GM12878 (cell line): ENCODE measurements around the gene GRB10. TPM values are rescaled to one million over a fixed set of nuclear protein-coding genes. Genes with fewer than 3 reads are reported as not detected.

ENCODE experiments used
- ATAC-seq: fragments of 200-7000 bp; cut with Tn5 transposase; 3 replicates; pipeline ENCODE4 v1.9.1; 2020; ENCODE audit warnings: mild to moderate bottlenecking, moderate library complexity
- BruUV-seq: library from RNA; stranded (reverse); fragments of 400-500 nt; replicated peaks from 2 replicates; lab custom pipeline; 2021; lab: Mats Ljungman, UMichigan
- CTCF ChIA-PET: fragments of 300-600 bp; sonication (Branson Sonifier 250); formaldehyde crosslinking; extraction: SDS; loops from one replicate; lab custom pipeline; 2021; ENCODE audit warnings: inconsistent platforms; lab: Yijun Ruan, JAX
- POLR2A ChIA-PET: fragments of 350-600 bp; formaldehyde crosslinking; extraction: SDS; loops from one replicate; lab custom pipeline; 2021; ENCODE audit warnings: inconsistent platforms; lab: Charles Lee
- RAD21 ChIA-PET: fragments of 300-600 bp; sonication (Branson Sonifier 250); formaldehyde crosslinking; loops from one replicate; lab custom pipeline; 2023; ENCODE audit warnings: antibody characterized with exemption; ENCODE audit not compliant: unreplicated experiment; lab: Charles Lee
- SMC1A ChIA-PET: fragments of 300-600 bp; sonication (Branson Sonifier 250); formaldehyde crosslinking; loops from one replicate; lab custom pipeline; 2023; ENCODE audit not compliant: unreplicated experiment, uncharacterized antibody; lab: Charles Lee
- DNase-seq: peaks from one replicate; pipeline ENCODE4 v3.0.0-alpha.2; 2011; ENCODE audit warnings: low read depth, low spot score
- FAIRE-seq: peaks from 3 replicates; lab custom pipeline; 2011; peaks lifted over from hg19 to GRCh38; lab: Jason Lieb, UNC
- H2AFZ ChIP-seq: 2 replicates; pipeline ENCODE4 v1.6.0; 2011; ENCODE audit warnings: low read depth, low read length, control low read depth; ENCODE audit not compliant: control insufficient read depth
- H3K27ac ChIP-seq: 2 replicates; pipeline ENCODE4 v1.5.1; 2011; ENCODE audit warnings: control low read depth; ENCODE audit not compliant: control insufficient read depth, insufficient read depth
- H3K27me3 ChIP-seq, 2 experiments: replicated peaks in 1 of 2; 2 replicates each; pipeline versions ENCODE4 v1.6.0 to v1.6.1; 2011; ENCODE audit warnings: low read length in 1 of 2; ENCODE audit not compliant: control insufficient read depth in 2 of 2, insufficient read depth in 2 of 2
- H3K36me3 ChIP-seq, 2 experiments: 2 replicates each; pipeline ENCODE4 v1.5.1; 2011; ENCODE audit warnings: low read length in 1 of 2; ENCODE audit not compliant: control insufficient read depth in 2 of 2, insufficient read depth in 2 of 2
- H3K4me1 ChIP-seq: 2 replicates; pipeline ENCODE4 v1.6.1; 2011; ENCODE audit warnings: mild to moderate bottlenecking, low read length, moderate library complexity, mixed read lengths; ENCODE audit not compliant: control insufficient read depth, insufficient read depth
- H3K4me2 ChIP-seq: 2 replicates; pipeline ENCODE4 v1.6.0; 2011; ENCODE audit warnings: control low read depth; ENCODE audit not compliant: control insufficient read depth, insufficient read depth
- H3K4me3 ChIP-seq: fragments of 200-600 bp; sonication (generic); 2 replicates; pipeline ENCODE4 v1.5.1; 2016
- H3K79me2 ChIP-seq: 2 replicates; pipeline ENCODE4 v1.6.0; 2011; ENCODE audit warnings: low read length; ENCODE audit not compliant: control insufficient read depth, insufficient read depth
- H3K9ac ChIP-seq: 2 replicates; pipeline ENCODE4 v1.8.0; 2011; ENCODE audit warnings: low read length, control low read depth, mixed read lengths; ENCODE audit not compliant: control insufficient read depth, insufficient read depth
- H3K9me3 ChIP-seq: replicated peaks from 3 replicates; pipeline ENCODE4 v1.5.1; 2011; ENCODE audit warnings: mild to moderate bottlenecking, low read length; ENCODE audit not compliant: control insufficient read depth, insufficient read depth
- H4K20me1 ChIP-seq: 2 replicates; pipeline ENCODE4 v1.6.0; 2011; ENCODE audit not compliant: control insufficient read depth, insufficient read depth
- CBX3 ChIP-seq: fragments of 200-600 bp; sonication (generic); IDR thresholded peaks from 2 replicates; pipeline ENCODE4 v1.6.1; 2016; ENCODE audit warnings: low read depth, borderline replicate concordance
- FOXK2 ChIP-seq: fragments of 450-650 bp; IDR thresholded peaks from 2 replicates; pipeline ENCODE4 v1.6.1; 2017; ENCODE audit warnings: mild to moderate bottlenecking, moderate library complexity
- GABPA ChIP-seq: IDR thresholded peaks from 2 replicates; pipeline ENCODE4 v1.6.1; 2014; ENCODE audit warnings: antibody characterized with exemption, low read depth, mild to moderate bottlenecking, inconsistent platforms
- GATAD2B ChIP-seq: fragments of 450-650 bp; conservative IDR thresholded peaks from 2 replicates; pipeline ENCODE4 v1.6.1; 2017; ENCODE audit warnings: low read depth, mild to moderate bottlenecking, moderate library complexity
- IKZF1 ChIP-seq: fragments of 450-650 bp; conservative IDR thresholded peaks from 2 replicates; pipeline ENCODE4 v1.6.1; 2017; ENCODE audit warnings: antibody characterized with exemption, mild to moderate bottlenecking
- JUNB ChIP-seq: IDR thresholded peaks from 2 replicates; pipeline ENCODE4 v1.6.1; 2016; ENCODE audit warnings: antibody characterized with exemption, mild to moderate bottlenecking
- NRF1 ChIP-seq: conservative IDR thresholded peaks from 2 replicates; pipeline ENCODE4 v1.6.1; 2011; ENCODE audit warnings: mild to moderate bottlenecking, low read depth, low read length, improper control_type of control experiment
- PML ChIP-seq: IDR thresholded peaks from 2 replicates; pipeline ENCODE4 v1.6.1; 2012; ENCODE audit warnings: low read length, inconsistent platforms
- RBBP5 ChIP-seq: fragments of 200-600 bp; sonication (generic); conservative IDR thresholded peaks from 2 replicates; pipeline ENCODE4 v1.6.1; 2016
- SPI1 ChIP-seq: IDR thresholded peaks from 2 replicates; pipeline ENCODE4 v1.6.1; 2011; ENCODE audit warnings: low read depth, mild to moderate bottlenecking, low read length, moderate library complexity, borderline replicate concordance; ENCODE audit not compliant: insufficient read depth
- TCF7 ChIP-seq: IDR thresholded peaks from 2 replicates; pipeline ENCODE4 v1.6.1; 2014; ENCODE audit warnings: antibody characterized with exemption, borderline replicate concordance
- ZNF207 ChIP-seq: fragments of 450-650 bp; IDR thresholded peaks from 2 replicates; pipeline ENCODE4 v1.6.1; 2014; ENCODE audit warnings: antibody characterized with exemption, mild to moderate bottlenecking, borderline replicate concordance
- ZNF622 ChIP-seq: fragments of 450-650 bp; IDR thresholded peaks from 2 replicates; pipeline ENCODE4 v1.6.1; 2017; ENCODE audit warnings: mild to moderate bottlenecking, inconsistent platforms
- ZZZ3 ChIP-seq: IDR thresholded peaks from 2 replicates; pipeline ENCODE4 v1.6.1; 2011; ENCODE audit warnings: low read depth; ENCODE audit not compliant: control insufficient read depth, insufficient read length
- WGBS: methylation state at CpG from one replicate; pipeline ENCODE4 v1.1.6; 2016; ENCODE audit warnings: low lambda C conversion rate; ENCODE audit not compliant: insufficient replicate concordance, insufficient coverage; ENCODE audit errors: missing lambda C conversion rate; 5-methylcytosine and 5-hydroxymethylcytosine counted together
- in situ Hi-C: fragments of 300-500 bp; cut with MboI; formaldehyde crosslinking; loops from 9 replicates; pipeline ENCODE4 v1.14.3; 2018; ENCODE audit warnings: mixed read lengths
- intact Hi-C: fragments of 100-400 bp; cut with micrococcal nuclease; formaldehyde crosslinking; loops from one replicate; pipeline ENCODE4 v1.14.2; 2022; ENCODE audit not compliant: unreplicated experiment
- polyA plus RNA-seq, 11 experiments: library from polyadenylated mRNA; depleted of rRNA in 4 of 11; unstranded in 6 of 11; stranded (reverse) in 5 of 11; fragments of >200 nt; fragmentation: Nextera tagmentation in 4 of 11; fragmentation: Illumina TruSeq in 1 of 11; extraction: Ambion mirVana in 4 of 11; extraction: Trizol in 1 of 11; gene quantifications; 1 replicate in 1 of 11; 2 replicates in 10 of 11; pipeline versions ENCODE4 v1.2.1 to v1.2.3, GENCODE V29; 2011 to 2016; ENCODE audit warnings: inconsistent platforms in 2 of 11, missing spikeins in 2 of 11, low read depth in 1 of 11
- total RNA-seq, 4 experiments: library from RNA; depleted of rRNA in 3 of 4; stranded (reverse); fragments of >200 nt in 3 of 4; fragmentation: Illumina TruSeq in 1 of 4; extraction: Trizol in 1 of 4; gene quantifications; 2 replicates each; pipeline versions ENCODE4 v1.2.1 to v1.2.3, GENCODE V29; 2013 to 2021
- TF ChIP-seq, protein P1 (sequence below): fragments of 450-650 bp; IDR thresholded peaks from 2 replicates; pipeline ENCODE4 v1.6.1; 2017; ENCODE audit warnings: mild to moderate bottlenecking, low read depth, inconsistent platforms; ENCODE audit not compliant: poor library complexity, severe bottlenecking

Gene GRB10
- total and polyA plus RNA-seq, 10 of the 15 experiments (the other 5 are each of a cell fraction or from before 2014, with no cell fraction given), result 0.04 to 0.33 TPM; not detected in 8

GRCh38 chr7:50718876-50719275 lies 63.8 kb downstream of the GRB10 start:
- no TSS peak for BruUV-seq
- Histone ChIP-seq H3K79me2 (no peaks in the 10 kb centered on the region), H3K36me3 (no peaks in the 10 kb centered on the region), H3K9me3 (no peaks in the 10 kb centered on the region), H3K4me2 (no peak overlapping the region), H3K4me1 (no peaks in the 10 kb centered on the region), H4K20me1 (no peaks in the 10 kb centered on the region), H3K27me3 (no peaks in the 10 kb centered on the region; a peak in 1 of 4 replicates), H3K4me3 (no peak overlapping the region), H2AFZ (no peak overlapping the region), H3K27ac (no peak overlapping the region), H3K9ac (no peak overlapping the region)
- TF ChIP-seq CBX3 (no peak), JUNB (no peak), ZNF622 (no peak), TCF7 (no peak), NRF1 (no peak), GATAD2B (no peak), FOXK2 (no peak), ZZZ3 (no peak), SPI1 (no peak), PML (no peak), GABPA (no peak), IKZF1 (no peak), ZNF207 (no peak), RBBP5 (no peak)
- TF ChIP-seq, protein P1, sequence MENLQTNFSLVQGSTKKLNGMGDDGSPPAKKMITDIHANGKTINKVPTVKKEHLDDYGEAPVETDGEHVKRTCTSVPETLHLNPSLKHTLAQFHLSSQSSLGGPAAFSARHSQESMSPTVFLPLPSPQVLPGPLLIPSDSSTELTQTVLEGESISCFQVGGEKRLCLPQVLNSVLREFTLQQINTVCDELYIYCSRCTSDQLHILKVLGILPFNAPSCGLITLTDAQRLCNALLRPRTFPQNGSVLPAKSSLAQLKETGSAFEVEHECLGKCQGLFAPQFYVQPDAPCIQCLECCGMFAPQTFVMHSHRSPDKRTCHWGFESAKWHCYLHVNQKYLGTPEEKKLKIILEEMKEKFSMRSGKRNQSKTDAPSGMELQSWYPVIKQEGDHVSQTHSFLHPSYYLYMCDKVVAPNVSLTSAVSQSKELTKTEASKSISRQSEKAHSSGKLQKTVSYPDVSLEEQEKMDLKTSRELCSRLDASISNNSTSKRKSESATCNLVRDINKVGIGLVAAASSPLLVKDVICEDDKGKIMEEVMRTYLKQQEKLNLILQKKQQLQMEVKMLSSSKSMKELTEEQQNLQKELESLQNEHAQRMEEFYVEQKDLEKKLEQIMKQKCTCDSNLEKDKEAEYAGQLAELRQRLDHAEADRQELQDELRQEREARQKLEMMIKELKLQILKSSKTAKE, result no peak
- ChIA-PET RAD21 (no interaction called here), SMC1A (no interaction called here), CTCF (no interaction called here), POLR2A (no interaction called here)
- DNase-seq (no peak), FAIRE-seq (no peak), ATAC-seq (no peak)
- in situ Hi-C loops, result no loop called here
- WGBS, result 63% methylated on average over 2 of the region's 2 CpGs
- intact Hi-C loops, result no loop called here
